Gastrocnemius medialis (tissue), 4 donors: ENCODE results near the gene CMC1.

ENCODE experiments used
- POLR2A ChIP-seq, 2 donors: fragments of 450-650 bp; IDR thresholded peaks; one replicate each; pipeline ENCODE4 v1.6.1; 2017; ENCODE audit warnings: antibody characterized with exemption in 2 of 2, mild to moderate bottlenecking in 2 of 2, moderate library complexity in 2 of 2
- TF ChIP-seq, protein P1 (sequence below), 5 experiments: fragments of 450-650 bp in 3 of 5; fragments of 200-600 bp in 2 of 5; sonication (generic) in 2 of 5; IDR thresholded peaks in 4 of 5; conservative IDR thresholded peaks in 1 of 5; 1 replicate in 4 of 5; 2 replicates in 1 of 5; pipeline ENCODE4 v1.5.1; 2016 to 2019; ENCODE audit warnings: antibody characterized with exemption in 5 of 5, mild to moderate bottlenecking in 3 of 5, moderate library complexity in 3 of 5

DNA sequence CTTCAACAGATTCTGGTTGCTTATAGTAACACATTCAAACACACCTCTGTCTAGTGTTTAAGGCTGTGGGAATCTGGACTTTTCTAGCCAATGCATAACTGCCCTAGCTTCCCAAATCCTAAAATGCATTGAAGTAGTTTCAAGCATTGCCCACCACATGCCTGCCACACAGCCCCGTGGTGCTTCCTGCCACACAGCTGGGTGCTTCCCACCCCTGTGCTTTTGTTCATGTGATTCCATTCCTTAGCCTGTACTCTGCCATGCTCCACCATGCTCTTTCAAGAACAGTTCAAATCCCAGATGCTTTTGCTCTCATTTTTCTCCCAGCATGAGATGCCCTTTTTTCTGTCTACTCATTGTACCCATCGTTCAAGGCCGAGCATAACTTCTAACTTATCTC is 2.3 kb upstream of the CMC1 start:
- TF ChIP-seq, protein P1, sequence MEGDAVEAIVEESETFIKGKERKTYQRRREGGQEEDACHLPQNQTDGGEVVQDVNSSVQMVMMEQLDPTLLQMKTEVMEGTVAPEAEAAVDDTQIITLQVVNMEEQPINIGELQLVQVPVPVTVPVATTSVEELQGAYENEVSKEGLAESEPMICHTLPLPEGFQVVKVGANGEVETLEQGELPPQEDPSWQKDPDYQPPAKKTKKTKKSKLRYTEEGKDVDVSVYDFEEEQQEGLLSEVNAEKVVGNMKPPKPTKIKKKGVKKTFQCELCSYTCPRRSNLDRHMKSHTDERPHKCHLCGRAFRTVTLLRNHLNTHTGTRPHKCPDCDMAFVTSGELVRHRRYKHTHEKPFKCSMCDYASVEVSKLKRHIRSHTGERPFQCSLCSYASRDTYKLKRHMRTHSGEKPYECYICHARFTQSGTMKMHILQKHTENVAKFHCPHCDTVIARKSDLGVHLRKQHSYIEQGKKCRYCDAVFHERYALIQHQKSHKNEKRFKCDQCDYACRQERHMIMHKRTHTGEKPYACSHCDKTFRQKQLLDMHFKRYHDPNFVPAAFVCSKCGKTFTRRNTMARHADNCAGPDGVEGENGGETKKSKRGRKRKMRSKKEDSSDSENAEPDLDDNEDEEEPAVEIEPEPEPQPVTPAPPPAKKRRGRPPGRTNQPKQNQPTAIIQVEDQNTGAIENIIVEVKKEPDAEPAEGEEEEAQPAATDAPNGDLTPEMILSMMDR (IDR thresholded peaks at IDR 0.05 in 4 of 5, conservative IDR thresholded peaks at IDR 0.05 in 1 of 5): no peak
- TF ChIP-seq POLR2A (IDR thresholded peaks at IDR 0.05): no peak
